OCI-LY1 (cell line): Measurements from ENCODE around the gene FBXL4.

ENCODE experiments used
- EZH2 ChIP-seq: fragments of 200-600 bp; sonication (generic), shearing (Covaris generic); IDR thresholded peaks from 2 replicates; pipeline ENCODE4 v1.8.0; 2017; ENCODE audit warnings: borderline replicate concordance, mixed run types, mild to moderate bottlenecking, antibody characterized with exemption, low read length, moderate library complexity, mixed read lengths
- TF ChIP-seq, protein P1 (sequence below): fragments of 200-600 bp; sonication (generic), shearing (Covaris generic); IDR thresholded peaks from 2 replicates; pipeline ENCODE4 v1.5.1; 2017; ENCODE audit warnings: mild to moderate bottlenecking, antibody characterized with exemption, low read length, moderate library complexity, mixed read lengths

DNA sequence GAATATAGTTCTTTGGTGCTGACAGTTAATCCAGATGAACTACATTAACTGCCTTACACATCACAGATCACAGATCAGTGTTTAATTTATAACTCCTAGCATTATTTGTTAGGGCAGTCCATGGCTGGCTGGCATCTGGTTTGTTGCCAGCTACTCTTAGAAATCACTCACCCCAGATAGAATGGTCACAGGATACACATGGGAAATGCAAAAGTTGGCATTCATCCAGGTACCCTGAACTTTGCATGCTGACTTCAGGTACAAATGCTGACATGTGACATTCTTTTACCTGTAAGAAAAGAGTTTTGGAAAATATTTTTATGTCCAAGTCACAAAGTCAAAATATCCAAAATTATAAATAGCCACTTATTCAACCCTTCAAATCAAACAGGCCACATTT lies 20.2 kb downstream of the FBXL4 start:
- TF ChIP-seq, protein P1, sequence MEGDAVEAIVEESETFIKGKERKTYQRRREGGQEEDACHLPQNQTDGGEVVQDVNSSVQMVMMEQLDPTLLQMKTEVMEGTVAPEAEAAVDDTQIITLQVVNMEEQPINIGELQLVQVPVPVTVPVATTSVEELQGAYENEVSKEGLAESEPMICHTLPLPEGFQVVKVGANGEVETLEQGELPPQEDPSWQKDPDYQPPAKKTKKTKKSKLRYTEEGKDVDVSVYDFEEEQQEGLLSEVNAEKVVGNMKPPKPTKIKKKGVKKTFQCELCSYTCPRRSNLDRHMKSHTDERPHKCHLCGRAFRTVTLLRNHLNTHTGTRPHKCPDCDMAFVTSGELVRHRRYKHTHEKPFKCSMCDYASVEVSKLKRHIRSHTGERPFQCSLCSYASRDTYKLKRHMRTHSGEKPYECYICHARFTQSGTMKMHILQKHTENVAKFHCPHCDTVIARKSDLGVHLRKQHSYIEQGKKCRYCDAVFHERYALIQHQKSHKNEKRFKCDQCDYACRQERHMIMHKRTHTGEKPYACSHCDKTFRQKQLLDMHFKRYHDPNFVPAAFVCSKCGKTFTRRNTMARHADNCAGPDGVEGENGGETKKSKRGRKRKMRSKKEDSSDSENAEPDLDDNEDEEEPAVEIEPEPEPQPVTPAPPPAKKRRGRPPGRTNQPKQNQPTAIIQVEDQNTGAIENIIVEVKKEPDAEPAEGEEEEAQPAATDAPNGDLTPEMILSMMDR, result no peak
- TF ChIP-seq EZH2, result no peak
